Body of pancreas (tissue), 4 donors: ENCODE data around the gene TNFRSF8. TPM values are rescaled to one million over a fixed set of nuclear protein-coding genes. Genes with fewer than 3 reads are reported as not detected.

ENCODE experiments used
- ATAC-seq: fragments of 150-250 bp; one replicate; pipeline ENCODE4 v1.9.1; 2016
- DNase-seq, 4 donors: peaks; one replicate each; pipeline ENCODE4 v3.0.0-alpha.2; 2019
- H3K27ac ChIP-seq, 4 donors: fragments of 200-600 bp; sonication (generic); 1 replicate in 3 of 4; 2 replicates in 1 of 4; pipeline versions ENCODE4 v1.5.1 to v1.6.1; 2016 to 2019; ENCODE audit warnings: mild to moderate bottlenecking in 1 of 4, mixed read lengths in 1 of 4, moderate library complexity in 1 of 4
- H3K27me3 ChIP-seq, 2 donors: fragments of 200-600 bp; sonication (generic); one replicate each; pipeline ENCODE4 v1.6.0; 2016; ENCODE audit warnings: mild to moderate bottlenecking in 1 of 2
- H3K36me3 ChIP-seq, 2 donors: fragments of 200-600 bp; sonication (generic); replicated peaks in 1 of 2; 2 replicates each; pipeline ENCODE4 v1.5.1; 2016; ENCODE audit warnings: low read depth in 2 of 2; ENCODE audit not compliant: insufficient read depth in 1 of 2
- H3K4me1 ChIP-seq: fragments of 200-600 bp; sonication (generic); one replicate; pipeline ENCODE4 v1.6.0; 2016
- H3K4me3 ChIP-seq, 2 donors: fragments of 200-600 bp; sonication (generic); 1 replicate in 1 of 2; 2 replicates in 1 of 2; pipeline ENCODE4 v1.5.1; 2016 to 2019
- H3K9me3 ChIP-seq, 3 donors: fragments of 200-600 bp; sonication (generic); 1 replicate in 2 of 3; 2 replicates in 1 of 3; pipeline ENCODE4 v1.5.1; 2016
- CTCF ChIP-seq, 7 experiments: fragments of 450-650 bp in 4 of 7; fragments of 200-600 bp in 3 of 7; sonication (generic) in 3 of 7; IDR thresholded peaks; one replicate each; pipeline ENCODE4 v1.5.1; 2016 to 2019; ENCODE audit warnings: antibody characterized with exemption in 7 of 7
- POLR2A ChIP-seq, 3 donors: fragments of 450-650 bp; IDR thresholded peaks; one replicate each; pipeline ENCODE4 v1.6.1; 2016; ENCODE audit warnings: antibody characterized with exemption in 3 of 3, mild to moderate bottlenecking in 2 of 3
- WGBS, 2 donors: methylation state at CpG; one replicate each; pipeline ENCODE4 v1.1.5; 2017; 5-methylcytosine and 5-hydroxymethylcytosine counted together
- intact Hi-C: fragments of 100-400 bp; cut with DNase I; formaldehyde crosslinking; loops from one replicate; pipeline ENCODE4 v1.15.1; 2023
- total RNA-seq, 2 donors: library from RNA; depleted of rRNA; stranded (reverse); fragments of >200 nt; gene quantifications; one replicate each; pipeline ENCODE4 v1.1.0, GENCODE V29; 2016

Gene TNFRSF8
- total RNA-seq, 2 donors from 2014 or later: not detected

GRCh38 chr1:12125422-12126355, 62.6 kb downstream of the TNFRSF8 start:
- no peaks in the 10 kb centered on the region for H3K4me1 ChIP-seq
- WGBS, 2 donors: 52 to 67% methylated on average over 12 to 20 of the region's 24 CpGs
- no peak overlapping the region for H3K27ac ChIP-seq
- no peaks in the 10 kb centered on the region for H3K9me3 ChIP-seq
- no peak overlapping the region for H3K4me3 ChIP-seq
- TF ChIP-seq CTCF (IDR thresholded peaks at IDR 0.05) (no peak), POLR2A (IDR thresholded peaks at IDR 0.05) (no peak)
- no peaks in the 10 kb centered on the region for H3K36me3 ChIP-seq
- intact Hi-C loops: no loop called here
- DNase-seq (peak in 1 of 4 donors; percentile 32), ATAC-seq (no peak)
- peaks cover 0 to 6% of the 10 kb centered on the region in 2 donors for H3K27me3 ChIP-seq

DNA sequence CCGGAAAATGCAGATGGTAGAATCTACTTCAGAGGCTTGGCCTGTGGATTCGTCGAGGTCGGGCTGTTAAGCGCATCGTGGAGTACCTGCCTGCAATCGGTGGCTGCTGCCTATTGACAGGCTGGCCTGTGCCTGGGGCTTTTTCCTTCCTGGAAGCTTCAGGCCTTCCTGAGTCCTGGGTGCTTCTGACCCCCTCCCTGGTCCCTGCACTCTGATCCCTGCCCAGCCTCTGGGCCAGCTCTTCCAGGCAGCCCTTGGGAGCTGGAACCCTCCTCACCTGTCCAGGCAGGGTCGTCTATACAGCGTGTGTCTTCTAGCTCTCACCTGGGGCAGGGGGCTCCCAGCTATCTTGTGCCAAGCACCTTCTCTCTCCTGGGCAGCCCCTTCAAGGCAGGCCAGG, 63.7 kb downstream of the TNFRSF8 start:
- Histone ChIP-seq H3K27me3 (peaks cover 0 to 6% of the 10 kb centered on the region in 2 donors), H3K36me3 (no peaks in the 10 kb centered on the region), H3K4me1 (no peaks in the 10 kb centered on the region), H3K4me3 (no peak overlapping the region), H3K9me3 (no peaks in the 10 kb centered on the region), H3K27ac (no peak overlapping the region)
- 83 to 90% methylated on average over 7 to 9 of the region's 9 CpGs for WGBS, 2 donors
- no peak for ATAC-seq
- intact Hi-C loops: no loop called here
- no peak for DNase-seq
- no peak for TF ChIP-seq CTCF (IDR thresholded peaks at IDR 0.05)
- no peak for TF ChIP-seq POLR2A (IDR thresholded peaks at IDR 0.05)

- H3K27ac ChIP-seq: no peak overlapping the region
- no peaks in the 10 kb centered on the region for H3K36me3 ChIP-seq
- ATAC-seq (no peak), DNase-seq (no peak)
- intact Hi-C loops: no loop called here
- no peaks in the 10 kb centered on the region for H3K9me3 ChIP-seq
- H3K4me3 ChIP-seq: no peak overlapping the region
- WGBS, 2 donors: 75 to 77% methylated on average over 9 to 10 of the region's 10 CpGs
- TF ChIP-seq POLR2A (IDR thresholded peaks at IDR 0.05) (no peak), CTCF (IDR thresholded peaks at IDR 0.05) (no peak)
- H3K4me1 ChIP-seq: no peaks in the 10 kb centered on the region
- peaks cover 0 to 6% of the 10 kb centered on the region in 2 donors for H3K27me3 ChIP-seq
These were observed 64.2 kb downstream of the TNFRSF8 start for GRCh38 chr1:12127206-12127810.

DNA sequence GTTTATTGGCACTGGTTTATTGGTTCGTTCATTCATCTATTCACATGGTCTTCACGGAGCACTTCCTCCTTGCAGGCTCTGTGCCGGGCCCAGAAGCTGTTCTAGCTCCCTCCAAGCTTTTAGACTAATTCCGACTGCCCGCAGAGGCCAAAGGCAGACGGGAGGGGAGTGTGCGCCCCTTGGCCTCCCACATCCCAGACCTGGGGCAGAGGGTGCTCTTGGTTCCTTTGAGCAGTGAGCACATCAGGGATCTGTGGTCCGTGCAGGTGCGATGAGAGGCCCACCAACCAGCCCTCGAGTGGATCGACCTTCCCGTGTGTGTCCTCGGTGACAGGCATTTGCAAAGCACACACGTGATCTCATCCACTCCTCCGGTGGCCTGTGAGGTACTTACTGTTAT, 65.0 kb downstream of the TNFRSF8 start:
- Histone ChIP-seq H3K36me3 (no peaks in the 10 kb centered on the region), H3K27me3 (peaks cover 0 to 4% of the 10 kb centered on the region in 2 donors), H3K4me1 (no peaks in the 10 kb centered on the region), H3K4me3 (no peak overlapping the region), H3K9me3 (no peaks in the 10 kb centered on the region), H3K27ac (no peak overlapping the region)
- intact Hi-C loops: no loop called here
- DNase-seq (no peak), ATAC-seq (no peak)
- WGBS, 2 donors: 65 to 69% methylated on average over 4 to 15 of the region's 15 CpGs
- TF ChIP-seq POLR2A (IDR thresholded peaks at IDR 0.05) (no peak), CTCF (IDR thresholded peaks at IDR 0.05) (no peak)
